GM21717 (cell line): ENCODE results near the gene PIGBOS1.
"Not testable (repeated sequence)": the region's sequence is repeated elsewhere in the genome, so short reads cannot be mapped to it uniquely, and the experiment has no call there.

Source experiments
- ATAC-seq: cut with Tn5 transposase; IDR thresholded peaks from one replicate; pipeline ENCODE4 v1.9.1; 2021; ENCODE audit warnings: mild to moderate bottlenecking, moderate library complexity; ENCODE audit not compliant: unreplicated experiment

Gene PIGBOS1

DNA sequence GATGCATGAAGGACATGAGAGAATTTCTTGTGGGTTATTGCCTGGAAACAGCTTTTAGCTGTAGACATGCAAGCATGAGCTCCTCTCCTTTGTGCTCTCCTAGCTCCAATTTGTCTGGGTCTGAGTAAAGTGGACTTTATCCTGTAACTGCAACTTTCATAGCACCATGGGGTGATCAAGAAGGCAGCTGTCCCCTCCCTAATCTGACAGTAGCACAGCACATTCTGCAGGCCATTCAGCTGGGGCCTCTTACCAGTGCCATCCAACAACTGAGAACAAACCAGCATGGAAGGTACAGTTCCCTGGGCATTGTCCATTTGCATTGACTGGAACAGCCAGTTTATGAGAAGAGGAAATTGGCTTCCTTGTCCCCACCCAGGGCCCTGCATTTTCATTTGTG is 21.6 kb downstream of the PIGBOS1 start:
- no peak for ATAC-seq

DNA sequence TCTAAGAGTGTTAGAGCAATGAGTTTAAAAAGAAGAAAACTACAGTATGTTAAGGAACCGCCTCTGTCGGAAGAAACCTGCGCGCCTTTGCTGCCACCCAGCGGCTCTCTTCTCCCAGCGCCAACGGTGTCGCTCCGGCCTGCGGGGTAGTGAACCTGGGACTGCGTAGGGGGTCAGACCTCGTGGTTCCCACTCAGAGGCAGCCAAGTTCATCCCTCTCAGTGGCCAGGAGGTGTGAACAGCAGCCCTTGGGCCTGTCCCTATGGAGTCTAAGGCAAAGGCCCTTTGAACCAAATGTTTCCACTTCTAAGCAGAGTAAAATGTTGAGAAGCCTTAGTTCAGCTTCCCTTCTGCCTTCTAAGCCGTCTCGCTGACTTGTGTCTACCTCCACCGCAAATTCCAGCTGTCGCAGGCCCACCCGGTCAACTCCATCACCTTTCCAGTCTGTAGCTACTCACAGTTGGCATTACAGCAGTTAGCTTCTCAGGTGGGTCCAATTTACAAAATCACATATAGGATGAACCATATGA is 28.3 kb downstream of the PIGBOS1 start:
- ATAC-seq: peak; percentile 73

DNA sequence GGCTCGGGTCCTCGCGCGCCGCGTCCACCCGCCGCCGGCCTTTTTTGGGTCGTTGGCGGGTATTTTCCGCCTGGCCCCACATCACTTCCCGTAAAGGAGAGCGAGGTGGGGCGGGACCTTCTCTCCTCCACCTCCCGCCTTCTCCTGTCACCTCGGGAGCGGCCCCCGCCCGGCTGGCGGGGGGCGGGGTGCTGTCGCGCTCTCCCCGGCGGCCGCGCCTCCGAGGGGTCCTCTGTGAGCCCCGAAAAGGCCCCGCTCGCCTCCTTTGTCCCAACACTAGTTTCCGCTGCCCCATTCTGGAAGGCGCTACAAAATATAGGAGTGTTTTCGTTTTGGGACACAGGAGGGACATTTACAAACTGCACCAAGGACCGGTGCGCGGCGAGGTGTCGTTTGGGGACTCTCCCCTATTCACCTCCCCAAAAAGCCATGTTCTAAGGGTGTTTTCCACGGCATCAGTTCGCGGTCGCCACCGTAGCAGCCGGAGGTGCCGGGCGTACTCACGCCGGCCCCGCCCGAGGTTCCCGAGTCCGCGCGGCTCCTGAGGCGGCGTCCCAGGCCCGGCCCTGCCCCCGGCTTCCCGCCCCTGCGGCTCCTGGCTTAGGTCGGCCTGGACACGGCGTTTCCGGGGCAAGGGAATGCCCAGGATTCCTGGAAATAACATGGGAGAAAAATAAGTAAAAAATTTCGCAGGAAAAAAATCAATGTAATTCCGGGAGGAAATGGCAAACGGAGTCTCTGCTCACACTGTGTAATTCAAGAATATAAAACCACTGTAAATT is 29.0 kb downstream of the PIGBOS1 start, which contains the start of gene RAB27A:
Gene RAB27A (minus strand): TSS at position 68 of the 782 bp plus-strand sequence. CDS start 54,879 bp downstream, outside the sequence.
- peak; percentile 67 for ATAC-seq

DNA sequence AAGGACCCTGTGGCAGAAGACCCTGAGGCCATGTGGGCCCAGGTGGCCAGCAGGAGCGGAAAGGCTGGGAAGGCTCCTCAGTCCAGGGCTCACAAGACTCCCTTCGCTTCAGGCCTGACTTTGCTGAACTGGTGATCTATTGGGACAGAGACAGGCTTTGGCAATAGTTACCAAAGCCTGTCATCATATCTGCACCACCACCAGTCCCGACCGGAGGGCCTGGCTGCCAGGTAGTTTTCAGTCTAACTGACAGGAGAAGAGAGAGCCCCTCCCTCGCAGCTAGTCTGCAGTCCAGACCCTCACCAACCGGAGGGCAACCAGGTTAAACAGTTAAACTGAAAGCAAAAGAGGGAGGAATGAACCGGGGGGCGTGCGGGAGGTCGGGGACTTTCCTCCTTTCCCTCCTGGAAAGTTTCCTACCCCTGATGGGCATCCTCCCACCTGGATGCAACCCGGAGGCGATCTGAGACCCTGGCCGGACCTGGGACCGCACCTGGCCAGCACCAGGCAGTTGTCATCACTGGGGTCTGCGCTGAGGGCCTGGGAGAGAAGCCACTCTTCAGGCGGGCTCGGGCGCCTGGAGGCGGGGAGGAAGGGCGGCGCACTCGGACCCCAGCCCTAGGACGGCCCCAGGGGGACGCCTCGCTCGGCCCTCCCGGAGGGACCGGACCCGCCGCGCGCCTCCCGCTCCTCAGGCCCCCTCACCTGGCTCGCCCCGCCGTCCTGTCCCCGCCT is 29.7 kb downstream of the PIGBOS1 start:
- peak; percentile 31 for ATAC-seq

DNA sequence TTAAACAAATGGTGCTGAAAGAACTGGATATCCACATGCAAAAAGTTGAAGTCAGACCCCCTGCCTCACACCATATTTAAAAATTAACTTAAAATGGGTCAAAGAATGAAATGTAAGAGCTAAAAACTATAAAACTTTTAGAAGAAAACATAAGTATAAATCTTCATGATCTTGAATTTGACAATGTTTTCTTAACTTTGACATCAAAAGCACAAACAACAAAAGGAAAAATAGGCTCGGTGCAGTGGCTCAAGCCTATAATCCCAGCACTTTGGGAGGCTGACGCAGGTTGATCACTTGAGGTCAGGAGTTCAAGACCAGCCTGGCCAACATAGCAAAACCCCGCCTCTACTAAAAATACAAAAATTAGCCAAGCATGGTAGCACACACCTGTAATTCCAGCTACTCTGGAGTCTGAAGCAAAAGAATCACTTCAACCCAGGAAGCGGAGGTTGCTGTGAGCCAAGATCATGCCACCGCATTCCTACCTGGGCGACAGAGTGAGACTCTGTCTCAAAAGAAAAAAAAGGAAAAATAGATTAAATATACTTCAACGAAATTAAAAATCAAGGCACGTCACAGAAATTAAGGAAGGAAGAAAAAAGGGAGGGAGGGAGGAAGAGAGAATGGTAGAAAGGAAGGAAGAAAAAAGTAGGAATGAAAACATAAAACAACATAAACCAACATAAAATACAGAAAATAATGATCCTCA is 30.8 kb downstream of the PIGBOS1 start:
- ATAC-seq: no peak

DNA sequence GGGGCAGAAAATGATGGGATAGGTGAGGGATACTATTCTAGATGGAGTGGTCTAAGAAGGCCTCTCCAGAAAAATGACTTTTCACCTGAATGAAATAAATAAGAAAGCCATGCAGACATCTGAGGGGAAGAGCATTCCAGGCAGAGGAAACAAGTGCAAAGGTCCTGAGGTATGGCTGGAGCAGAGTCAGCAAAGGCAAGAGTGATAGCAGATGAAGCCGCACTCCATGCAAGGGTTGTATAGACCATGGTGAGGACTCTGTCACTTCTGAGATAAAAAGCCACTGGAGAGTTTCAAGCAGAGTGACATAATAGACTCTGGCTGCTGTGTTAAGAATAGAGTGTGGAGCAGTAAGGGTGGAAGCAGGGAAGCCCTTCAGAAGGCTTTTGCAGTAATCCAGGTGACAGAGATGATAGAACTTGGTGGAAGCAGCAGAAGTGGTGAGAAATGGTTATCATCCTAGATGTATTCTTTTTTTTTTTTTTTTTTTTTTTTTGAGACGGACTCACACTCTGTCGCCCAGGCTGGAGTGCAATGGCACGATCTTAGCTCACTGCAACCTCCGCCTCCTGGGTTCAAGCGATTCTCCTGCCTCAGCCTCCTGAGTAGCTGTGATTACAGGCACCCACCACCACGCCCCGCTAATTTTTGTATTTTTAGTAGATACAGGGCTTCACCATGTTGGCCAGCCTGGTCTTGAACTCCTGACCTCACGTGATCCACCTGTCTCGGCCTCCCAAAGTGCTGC is 32.3 kb downstream of the PIGBOS1 start:
- not testable (repeated sequence) for ATAC-seq

DNA sequence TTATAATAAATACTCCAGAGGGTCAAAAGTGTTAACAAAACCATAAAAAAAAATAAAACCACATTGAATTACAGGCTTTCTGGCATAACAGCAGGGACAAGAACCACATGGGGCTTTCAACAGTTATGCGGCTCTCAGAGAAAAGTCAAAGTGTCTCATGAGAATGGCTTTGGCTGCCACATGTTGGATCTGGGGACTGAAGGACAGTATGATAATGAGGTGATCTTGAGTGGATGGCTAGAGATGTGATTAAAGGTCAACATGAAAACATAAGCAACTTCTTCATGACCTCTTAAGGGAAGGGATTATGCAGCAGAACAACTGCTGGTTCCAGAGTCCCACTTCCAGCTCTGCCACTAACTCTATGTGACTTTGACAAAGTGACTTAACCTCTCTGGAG is 34.5 kb downstream of the PIGBOS1 start:
- no peak for ATAC-seq

DNA sequence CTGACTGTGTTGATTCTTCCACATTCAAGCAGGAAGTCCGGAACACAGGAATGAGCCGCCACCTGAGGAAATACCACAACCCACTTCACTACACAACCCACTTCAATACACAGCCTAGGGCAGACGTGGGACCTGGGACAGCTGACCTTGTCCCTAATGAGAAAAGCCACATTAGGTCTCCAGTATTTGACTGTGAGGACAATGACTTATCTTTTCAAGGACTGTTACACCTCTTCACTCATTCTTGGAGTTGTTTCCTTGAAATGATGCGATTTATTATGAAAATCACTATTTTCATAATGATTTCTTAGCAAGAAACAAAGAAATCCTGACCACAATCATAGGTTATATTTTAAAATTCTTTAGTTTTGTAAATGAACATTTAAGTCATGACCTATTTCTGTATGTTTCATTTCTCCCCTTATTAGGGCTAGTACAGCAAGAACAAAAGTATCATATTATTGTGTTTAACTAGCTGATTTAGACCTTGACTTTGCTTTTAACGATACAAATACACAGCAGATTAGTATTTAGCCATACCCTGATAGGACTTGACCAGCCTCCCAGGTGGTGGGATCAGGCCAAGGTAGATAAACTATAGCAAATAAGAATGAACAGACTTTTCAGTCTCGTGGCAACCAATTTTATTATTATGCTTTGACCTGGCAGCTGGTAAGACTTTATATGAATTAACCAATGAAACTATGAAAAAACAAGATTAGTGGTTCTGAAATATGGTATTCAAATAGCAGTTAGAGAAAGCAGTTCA is 35.4 kb downstream of the PIGBOS1 start:
- ATAC-seq: no peak

DNA sequence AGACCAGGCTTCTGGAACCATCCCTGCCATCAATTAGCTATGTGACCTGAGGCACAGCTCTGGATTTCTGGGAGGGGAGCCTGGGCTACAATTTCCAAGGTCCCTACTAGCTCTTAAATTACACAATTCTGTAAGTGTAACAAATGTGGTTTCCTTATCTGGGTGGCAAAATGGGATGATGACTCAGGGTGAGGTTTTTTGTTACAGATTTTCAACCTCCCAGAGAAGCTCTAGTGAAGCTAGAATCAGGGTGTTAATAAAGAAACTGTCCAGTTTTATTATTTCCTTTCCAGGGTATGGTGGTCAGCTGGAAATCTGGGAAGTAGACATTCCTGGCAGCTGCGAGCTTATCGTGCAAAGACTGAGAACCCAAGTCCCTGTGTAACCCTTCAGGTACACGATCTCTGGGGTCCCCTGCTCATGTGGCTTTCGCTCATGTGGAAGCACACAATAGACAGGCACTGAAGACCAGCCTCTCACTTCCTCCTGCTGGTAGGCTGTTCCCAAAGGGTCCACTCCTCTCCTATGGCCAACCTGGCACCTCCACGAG is 36.6 kb downstream of the PIGBOS1 start:
- no peak for ATAC-seq

DNA sequence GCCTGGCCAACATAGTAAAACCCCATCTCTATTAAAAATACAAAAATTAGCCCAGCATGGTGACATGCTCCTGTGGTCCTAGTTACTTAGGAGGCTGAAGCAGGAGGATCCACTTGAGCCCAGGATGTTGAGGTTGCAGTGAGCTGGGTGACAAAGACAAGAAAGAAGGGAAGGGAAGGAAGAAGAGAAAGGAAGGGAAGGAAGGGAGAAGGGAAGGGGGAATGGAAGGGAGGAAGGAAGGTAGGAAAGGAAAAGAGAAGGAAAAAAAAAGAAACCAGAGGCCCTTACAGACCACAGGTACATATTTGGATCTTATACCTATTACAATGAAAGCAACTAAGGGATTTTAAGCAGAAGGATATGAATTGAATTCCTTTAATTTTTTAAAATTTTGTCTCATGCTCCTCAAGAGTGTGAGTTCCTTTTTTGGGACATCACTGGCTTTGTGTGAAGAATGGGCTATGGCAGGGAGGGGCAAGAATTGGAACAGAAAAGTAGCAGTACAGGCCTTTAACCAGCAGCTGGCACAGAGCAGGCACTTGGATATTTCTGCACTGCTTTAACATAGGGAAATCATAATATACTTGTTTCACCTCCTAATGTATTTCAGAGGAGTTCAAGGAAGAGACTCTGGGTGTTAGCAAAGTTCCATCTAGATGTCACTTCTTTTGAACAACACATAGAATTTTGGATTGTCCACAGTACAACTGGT is 37.2 kb downstream of the PIGBOS1 start:
- no peak for ATAC-seq

DNA sequence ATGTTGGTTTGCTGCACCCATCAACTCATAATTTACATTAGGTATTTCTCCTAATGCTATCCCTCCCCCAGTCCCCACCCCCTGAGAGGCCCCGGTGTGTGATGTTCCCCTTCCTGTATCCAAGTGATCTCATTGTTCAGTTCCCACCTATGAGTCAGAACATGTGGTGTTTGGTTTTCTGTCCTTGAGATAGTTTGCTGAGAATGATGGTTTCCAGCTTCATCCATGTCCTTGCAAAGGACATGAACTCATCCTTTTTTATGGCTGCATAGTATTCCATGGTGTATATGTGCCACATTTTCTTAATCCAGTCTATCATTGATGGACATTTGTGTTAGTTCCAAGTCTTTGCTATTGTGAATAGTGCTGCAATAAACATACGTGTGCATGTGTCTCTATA is 38.3 kb downstream of the PIGBOS1 start:
- not testable (repeated sequence) for ATAC-seq

DNA sequence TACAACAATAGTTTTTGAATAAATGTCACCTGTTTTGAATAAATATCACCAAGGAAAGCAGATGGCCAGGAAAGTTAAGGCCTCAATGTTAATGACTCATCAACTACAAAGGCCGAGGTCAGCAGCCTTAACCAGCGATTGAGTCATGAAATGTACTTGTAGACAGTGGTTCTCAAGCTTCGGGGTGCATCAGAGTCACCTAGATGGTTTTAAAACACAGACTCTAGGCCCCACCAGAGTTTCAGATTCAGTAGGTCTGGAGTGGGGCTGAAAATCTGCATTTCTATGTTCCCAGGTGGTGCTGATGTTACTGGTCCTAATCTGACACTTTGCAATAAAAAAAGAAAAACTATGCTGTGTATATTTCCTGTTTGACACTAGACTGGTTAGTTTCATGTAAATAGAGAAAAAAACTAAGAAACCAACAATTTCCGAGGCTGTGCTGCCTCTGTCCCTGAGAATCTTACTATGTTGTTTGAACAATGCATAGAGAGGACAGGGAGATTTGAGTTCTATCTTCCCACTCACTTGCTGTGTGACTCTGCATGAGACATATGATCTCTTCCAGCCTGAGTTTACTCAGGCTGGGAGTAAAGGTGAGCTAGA is 39.1 kb downstream of the PIGBOS1 start:
- ATAC-seq: peak; percentile 78

DNA sequence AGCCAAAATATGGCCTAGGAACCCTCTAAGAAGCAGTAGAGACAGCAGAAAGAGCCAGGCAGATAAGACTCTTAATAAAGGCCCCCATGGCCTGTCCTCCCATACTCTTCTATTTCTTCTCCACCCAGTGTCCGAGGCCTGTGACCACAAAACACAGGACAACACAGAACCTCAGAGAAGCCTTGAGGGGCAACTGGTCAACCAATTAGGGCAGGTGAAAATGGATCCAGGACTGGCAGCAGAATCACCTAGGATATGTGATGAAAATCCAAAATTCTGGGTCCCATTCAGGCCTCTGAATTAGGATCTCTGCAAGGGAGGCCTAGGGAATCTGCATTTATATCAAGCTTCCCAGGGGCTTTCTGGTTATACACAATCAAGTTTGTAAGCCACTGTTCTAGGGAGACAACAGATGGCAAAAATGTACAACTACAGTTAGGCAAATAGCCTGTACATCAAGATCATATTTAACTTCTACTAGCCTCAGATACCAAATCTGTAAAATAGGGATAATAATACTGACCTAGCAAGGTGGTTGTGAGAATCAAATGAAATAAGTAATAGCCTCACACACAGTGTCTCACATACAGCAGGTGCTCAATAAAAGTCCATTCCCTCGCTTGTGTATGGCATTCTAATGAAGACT is 39.7 kb downstream of the PIGBOS1 start:
- ATAC-seq: no peak

DNA sequence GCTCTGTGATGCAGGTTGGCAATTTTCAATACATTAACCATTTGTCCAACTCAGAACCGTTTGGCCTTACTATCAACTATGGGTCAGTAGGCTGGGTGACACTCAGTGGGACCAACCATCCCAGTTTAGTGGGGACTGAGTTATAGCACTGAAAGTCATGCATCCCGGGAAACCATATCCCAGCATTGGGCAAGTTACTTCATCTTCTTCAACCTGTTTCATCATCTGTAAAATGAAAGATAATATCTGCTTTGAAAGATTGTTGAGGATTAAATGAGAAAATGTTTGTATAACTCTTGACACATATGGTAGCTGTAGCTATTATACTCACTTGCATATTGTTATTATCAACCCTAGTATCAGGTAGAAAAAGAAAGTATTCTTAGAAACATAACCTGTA is 41.2 kb downstream of the PIGBOS1 start:
- ATAC-seq: no peak

DNA sequence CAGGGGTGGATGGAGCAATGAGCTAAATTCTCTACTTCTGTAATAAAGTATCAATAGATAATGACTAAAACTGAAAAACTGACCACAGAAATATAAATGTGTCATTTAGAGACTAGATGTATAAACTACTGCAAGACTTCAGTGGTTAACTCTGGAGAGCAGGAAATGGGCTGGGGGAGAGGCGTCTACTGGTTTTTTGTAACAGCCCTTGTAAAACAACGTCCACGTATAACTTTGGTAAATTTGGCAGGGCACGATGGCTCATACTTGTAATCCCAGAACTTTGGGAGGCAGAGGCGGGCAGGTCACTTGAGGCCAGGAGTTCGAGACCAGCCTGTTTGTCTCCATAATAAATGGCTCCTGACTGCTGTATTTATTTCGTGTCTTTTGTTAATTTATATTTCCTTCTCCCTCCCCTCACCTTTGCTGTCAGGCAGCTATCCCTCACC is 41.8 kb downstream of the PIGBOS1 start:
- peak; percentile 50 for ATAC-seq

DNA sequence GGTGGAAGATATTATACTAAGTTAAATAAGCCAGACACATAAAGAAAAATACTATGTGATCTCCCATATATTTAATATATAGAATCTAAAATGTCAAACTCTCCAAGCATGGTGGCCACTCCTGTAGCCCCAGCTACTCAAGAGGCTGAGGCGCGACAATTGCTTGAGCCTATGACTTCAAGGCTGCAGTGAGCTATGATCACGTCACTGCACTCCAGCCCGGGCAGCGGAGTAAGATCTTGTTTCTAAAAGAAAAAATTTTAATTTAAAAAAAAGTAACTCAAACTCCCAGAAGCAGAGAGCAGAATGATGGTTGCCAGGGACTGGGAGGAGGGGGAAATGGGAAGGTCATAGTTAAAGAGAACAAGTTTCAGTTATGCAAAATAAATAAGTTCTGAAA is 42.6 kb downstream of the PIGBOS1 start:
- ATAC-seq: no peak

DNA sequence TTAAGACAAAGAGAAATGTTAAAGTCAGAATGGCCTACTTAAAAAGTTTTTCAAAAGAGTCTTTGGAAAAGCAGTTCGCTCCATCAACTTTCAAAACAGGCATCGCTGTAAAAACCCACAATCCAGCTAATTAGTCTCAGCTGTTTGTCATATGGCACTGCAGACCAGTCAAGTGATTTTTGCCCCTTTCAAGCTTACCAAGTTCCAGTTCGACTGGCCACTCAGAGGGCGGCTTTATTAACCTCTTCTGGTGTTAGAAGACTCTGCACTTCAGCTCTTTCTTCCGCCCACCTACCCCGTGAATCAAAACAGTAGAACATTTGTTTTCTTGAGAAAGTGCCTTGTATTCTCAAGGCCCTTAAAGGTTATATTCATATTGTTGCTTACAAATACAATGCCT is 48.6 kb downstream of the PIGBOS1 start:
- no peak for ATAC-seq

DNA sequence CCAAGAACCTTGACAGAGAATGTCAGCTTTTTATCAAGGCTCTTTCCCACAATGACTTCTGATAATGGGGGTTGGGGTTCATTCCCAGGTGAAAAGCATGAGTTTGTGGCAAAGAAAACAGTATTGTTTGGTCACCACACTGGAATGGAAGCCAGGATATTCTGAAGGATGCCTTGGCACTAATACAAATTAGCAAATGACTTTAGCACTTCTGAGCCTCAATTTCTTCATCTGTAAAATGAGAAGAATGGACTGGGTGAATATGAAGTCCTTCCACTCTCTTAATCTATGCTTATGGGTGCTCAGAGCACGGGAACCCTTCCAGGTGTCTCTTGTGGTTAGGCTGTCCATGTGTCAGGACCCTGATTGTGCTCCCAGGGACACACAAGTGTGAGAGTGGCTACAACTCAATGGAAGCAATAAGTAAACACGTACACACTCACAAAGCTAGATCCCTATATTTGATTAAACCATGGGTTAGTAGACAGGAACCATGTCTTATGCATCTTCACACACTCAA is 50.7 kb downstream of the PIGBOS1 start:
- ATAC-seq: no peak
